GM18858 (cell line): ENCODE data around the gene LRRFIP1.

Experiments used
- ATAC-seq: cut with Tn5 transposase; IDR thresholded peaks from one replicate; pipeline ENCODE4 v1.9.1; 2021; ENCODE audit not compliant: unreplicated experiment

Gene LRRFIP1

DNA sequence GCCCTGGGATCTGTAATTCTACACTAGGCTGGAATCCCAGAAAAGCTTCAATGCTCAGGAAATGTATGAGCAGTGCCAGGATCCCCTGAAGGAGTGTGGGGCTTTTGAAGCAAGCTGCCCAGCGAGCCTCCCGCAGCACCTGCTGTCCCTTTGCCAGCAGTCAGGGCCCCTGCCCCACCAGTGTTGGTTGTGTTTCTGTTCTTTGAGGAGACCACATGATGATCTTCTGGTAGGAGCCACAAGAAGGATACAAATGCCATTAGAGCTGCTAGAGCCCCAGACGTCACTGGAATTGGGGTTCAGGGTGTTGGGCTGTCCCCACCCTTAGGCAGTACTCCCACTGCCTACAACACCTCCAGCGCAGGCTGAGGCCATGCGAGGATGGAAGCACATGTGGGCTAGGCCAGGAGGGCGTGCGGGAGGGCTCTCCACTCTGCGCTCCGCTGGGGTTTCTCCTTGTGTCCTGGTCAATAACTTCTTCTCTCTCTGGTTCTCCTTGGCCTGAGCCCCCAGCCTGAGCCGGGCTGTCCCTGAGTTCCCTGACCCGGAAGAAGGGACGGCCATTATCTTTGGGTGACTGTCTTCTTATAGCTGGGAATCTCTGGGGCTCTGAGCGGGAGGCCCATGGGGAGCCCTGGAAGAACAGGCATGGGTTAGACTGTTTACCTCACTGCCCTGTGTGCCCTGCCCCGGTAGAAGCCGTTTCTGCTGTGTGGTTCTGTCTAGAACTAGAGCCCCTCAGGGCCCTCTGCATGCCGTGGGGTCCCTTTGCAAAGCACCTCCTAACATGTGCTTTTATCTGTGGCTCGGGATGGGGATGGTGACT, 73.9 kb downstream of the LRRFIP1 start:
- no peak for ATAC-seq

DNA sequence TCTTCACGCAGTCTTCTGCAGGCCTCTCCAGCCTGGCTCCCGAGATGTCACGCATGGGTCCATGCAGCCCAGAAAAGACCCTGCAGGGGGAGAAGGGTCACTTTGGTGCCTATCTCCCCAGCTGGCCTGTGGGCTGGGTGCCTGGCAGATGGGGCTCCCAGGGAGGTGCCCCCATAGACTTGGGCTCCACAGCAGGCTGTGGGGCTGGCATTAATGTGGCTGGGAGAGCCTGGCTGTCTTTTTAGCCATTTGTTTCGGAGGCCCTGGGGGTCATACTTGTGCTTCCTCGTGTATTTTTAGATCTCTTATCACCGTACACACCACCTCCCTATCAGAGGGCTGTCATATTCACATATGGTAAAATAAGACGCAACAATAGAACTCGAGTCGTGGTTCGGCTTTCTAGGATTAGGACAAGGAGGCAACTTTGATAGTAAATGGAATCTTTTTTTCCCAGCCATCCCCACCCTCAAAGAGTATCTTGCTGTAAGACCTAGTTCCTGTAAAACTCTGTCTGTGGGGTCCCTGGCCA, 74.5 kb downstream of the LRRFIP1 start:
- ATAC-seq, result no peak

DNA sequence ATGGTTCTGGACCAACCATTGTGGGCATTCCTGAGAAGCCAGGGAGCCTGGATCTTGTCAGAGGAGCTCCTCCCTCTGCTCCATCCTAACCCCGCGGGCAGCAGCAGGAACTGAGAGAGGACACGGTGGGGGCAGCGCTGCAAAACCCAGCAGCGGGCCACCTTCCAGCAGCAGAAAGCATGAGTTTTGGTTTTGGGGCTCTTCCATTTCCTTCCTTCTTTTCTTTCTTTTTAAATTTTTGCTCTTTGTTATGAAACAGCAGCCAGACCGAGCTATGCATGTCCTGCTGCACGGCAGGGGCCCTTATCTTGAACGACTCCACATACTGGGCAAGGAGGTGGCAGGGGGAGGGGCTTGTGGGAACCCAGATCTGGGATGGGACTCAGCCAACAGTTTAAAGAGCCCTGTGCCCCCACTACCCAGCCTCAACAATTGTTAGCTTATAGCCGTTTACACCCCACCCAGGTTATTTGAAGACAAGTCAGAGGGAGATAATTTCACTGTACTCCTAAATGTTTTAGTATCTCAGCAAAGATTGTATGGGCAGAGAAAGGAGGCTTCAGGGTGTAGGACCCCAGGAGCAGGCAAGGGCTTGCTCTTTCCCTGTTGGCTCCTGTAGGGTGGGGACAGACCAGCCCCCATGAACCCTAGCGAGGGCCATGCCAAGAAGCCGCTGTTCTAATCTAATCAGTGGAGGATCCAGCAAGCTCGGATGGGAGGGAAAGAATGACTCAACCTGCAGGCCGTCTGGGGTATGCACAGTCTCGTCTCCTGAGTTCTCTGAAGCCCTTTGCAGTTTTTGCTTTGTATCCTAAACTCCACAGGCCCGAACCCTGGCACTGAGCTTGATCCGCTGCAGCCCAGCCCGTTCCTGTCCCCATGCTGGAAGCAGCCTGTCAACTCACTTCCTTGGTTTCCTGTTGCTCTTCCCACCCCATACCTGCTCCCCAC, 75.3 kb downstream of the LRRFIP1 start:
- no peak for ATAC-seq

DNA sequence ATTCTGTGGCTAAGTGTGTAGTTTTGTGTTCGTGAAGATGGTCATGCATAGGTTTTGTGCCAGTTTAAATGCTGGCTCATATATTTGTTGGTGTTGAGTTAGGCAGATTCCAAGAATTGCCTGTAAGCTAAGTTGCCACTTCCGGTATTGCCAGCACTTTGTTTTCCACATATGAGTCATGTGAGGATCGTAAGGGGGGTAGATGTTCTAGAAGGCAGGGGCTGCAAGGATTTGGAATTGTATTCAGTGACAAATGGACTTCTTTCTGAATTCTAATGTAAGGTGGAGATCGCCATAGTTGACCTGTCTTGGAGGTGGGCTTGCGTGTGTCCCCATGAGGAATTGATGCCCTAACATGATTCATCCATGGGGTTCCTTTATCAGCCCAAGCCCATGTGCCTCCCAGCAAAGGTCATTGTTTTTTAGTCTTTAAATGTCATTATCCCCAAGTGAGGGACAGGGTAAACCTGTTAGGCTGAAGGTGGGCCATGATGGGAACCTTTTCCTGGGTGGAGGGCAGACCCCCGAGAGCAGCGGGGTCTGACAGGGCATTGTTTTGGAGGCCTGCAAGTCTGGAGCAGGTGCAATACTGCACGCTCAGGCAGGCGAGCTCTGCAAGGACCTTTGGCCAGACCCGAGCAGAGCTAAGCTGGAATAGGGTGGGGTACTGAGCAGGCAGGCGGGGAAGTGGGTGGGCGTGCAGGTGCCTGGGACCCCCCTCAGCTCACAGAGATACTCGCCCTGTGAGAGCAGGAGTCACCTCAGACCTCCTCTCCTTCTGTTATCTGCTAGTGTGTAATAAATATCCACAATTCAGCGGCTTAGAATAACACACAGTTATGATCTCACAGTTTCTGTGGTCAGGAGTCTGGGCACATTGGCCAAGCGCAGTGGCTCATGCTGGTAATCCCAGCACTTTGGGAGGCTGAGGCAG, 77.4 kb downstream of the LRRFIP1 start:
- ATAC-seq, result no peak

DNA sequence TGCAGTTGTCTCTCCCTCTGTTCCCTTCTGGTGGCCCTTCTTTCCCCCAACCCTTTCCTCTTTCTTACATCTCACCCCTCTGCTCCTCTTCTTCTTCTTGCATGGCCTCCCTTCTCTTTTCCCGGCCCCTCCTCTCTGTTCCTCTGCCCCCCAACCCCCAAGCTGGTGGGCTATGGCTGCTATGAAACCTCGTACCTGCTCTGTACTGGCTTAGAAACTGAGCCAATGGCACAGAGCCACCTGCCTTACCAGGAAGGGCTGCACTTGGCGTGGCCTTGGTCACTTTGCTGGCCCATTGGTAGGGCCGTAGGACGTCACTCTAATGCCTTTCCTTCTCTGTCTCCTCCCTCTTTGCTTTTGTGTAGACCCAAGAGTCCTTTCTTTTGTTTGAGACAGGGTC, 78.9 kb downstream of the LRRFIP1 start:
- no peak for ATAC-seq

DNA sequence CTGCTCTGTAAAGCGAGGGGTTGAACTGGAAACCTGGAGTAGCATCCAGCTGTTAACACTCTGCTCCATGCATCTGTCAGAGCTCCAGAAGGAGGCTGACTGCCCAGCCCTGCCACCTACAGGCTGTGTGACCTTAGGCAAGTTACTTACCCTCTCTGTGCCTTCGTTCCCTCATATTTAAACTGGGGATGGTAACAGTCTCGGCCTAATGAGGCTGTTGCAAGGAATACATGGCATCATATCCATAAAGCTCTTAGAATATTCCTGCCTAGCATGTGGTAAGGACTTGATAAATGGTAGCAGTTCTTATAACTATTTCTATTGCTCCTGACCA, 80.6 kb downstream of the LRRFIP1 start:
- no peak for ATAC-seq

DNA sequence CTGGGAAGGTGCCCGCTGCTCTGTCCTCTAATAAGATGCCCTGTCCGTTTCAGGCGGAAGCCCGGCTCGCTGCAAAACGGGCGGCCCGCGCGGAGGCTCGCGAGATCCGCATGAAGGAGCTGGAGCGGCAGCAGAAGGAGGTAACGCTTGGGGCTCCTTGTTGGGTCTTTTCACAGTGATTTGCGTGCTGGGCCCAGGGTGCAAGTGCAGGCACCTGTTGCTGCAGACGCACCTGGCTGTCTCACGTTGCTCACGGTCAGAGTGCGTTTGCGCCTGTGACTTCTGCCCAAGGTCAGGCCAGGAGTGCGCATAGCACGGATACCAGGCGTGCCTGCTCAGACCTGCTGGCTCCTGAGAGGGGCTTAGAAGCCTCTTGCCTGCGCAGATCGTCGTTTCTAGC, 81.1 kb downstream of the LRRFIP1 start:
- no peak for ATAC-seq

DNA sequence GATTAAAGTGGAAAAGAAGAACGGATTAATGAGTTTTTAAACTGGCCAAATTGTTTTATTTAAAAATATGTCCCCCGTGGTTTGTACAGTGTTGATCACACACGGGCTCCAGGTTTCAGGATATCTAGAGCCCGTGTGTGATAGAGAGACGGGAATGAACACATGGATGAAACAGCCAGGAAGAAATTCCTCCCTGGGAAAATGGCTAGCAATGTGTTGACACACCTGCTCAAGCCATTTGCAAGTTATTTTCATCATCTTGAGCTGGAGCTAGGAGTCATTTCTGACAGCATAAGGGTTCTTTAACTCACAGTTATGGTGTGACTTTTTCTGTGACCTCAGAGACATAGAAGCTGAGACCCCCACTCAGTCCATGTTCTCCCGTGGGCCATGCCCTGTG, 81.6 kb downstream of the LRRFIP1 start:
- ATAC-seq, result no peak

DNA sequence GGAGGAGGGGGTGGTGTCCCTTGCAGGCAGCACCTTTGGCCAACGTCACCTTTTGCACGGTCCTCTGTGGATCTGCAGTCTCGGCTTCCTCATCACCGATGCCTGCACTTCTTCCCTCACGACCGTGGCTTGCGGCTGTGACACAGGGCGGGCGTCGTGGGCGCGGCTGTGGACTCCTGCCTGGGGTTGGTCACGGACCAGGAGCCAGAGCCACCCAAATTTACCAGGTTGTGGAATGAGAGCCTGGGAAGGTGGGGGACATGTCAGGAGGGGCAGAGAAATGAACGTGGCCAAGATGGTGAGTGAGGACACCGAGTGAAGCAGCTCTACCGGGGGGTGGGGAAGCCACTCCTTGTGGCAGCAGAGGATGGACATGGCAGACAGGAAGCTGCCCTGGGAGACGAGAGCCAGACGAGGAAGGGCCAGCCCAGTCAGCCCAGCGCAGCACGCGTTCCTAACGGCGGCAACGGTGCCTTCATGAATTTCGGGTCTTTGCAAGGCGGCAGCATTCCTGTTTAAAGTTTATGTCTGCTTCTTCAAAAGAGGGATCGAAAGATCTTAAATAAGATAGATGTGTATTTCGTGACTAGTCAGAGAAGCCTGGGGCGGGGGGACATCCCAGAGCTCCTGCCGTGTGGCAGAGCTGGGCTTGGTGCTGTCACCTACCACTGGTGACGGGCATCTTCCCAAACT, 84.2 kb downstream of the LRRFIP1 start:
- ATAC-seq, result no peak

DNA sequence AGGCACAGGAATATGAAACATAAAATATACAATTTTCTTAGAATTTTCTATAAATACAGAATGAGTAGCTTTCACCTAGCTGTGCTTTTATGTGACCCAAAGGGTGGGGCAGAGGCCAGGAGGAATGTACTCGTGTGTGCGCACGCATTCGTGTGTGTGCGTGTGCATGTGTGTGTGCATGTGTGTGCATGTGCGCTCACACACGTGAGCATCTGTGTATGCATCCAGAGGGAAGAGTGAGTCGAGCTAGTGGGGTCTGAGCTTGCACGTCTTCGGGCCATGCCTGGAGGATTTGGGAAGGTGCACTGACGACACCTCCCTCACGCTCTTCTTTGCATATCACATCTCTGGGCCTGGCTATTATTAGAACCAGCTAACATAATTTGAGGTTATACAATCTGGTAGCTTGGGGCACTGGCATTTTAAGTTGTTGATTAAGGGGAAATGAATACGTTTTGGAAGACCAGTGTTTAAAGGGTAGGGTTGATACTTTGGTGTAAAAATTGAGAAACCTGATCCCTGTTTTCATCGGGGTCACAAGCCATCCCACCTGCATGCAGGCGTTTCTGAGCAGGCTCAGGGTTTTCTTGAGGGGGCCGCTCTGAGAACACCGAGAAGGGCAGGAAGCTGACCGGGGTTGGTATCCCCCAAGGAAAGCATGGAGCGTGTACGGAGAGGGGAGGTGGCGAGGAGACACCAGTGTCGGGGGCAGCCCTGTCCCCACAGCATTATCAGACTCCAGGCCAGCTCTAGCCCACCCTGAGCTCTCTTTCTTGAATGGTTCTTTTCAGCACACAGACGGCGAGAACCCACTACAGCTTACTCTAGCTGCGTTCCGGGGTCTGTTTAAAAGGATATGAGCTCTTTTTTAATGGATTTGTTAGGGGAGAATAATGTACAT, 85.3 kb downstream of the LRRFIP1 start:
- no peak for ATAC-seq

DNA sequence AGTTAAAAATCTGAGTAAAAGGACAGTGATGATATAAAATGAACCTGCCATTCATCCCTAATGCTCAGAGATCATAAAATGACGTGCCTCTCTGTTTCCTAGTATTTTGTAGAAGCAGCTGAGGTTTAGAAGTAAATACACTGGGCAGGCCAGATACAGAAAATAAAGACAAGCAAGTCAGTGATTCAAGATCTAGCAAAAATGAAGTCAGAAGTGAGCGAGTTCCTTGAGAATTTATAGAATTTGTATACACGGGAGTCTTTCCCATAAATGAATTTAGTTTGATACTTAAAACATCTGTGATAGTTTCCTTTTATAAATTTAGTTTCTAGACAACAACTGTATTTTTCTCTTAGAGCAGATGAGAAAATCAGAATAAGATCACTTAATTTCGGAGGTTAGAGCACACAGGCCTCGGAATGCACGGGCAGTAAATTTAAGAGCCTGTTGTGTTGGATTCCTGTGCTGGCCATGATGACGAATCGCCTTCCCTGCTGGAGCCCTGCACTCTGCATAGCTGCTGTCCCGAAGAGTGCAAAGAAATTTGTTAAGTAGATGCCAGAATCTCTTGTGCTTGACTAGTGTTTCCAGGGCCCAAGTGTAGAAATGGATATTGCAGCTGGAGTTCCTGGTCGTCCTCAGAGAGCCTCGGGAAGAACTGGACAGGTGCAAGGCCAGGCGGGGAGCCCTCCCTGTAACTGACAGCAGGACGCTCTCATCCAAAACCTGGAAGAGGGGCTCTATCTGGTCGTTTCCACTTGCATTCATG, 87.5 kb downstream of the LRRFIP1 start:
- ATAC-seq, result no peak

DNA sequence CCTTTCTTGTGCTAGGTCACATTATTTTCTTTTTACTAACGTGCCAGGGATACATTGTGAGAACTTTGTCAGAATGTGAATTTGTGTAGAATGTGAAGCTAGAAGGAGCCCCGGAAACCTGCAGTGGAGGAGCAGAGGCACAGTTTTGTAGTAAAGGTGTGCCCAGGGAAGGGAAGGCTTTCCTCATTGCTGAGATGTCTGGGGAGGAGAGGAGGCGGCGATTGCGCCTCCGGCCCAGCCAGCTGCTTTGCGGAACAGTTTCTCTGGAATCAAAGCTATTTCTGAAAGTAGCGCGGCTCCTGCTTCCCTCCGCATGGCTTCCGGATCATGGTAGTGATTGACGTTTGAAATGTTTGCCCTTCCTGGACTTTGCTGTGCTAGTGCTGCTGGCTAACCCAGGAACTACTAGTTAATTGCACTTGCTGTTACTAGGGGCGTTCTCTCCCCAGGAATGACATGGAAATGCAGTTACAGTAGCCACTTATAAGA, 88.1 kb downstream of the LRRFIP1 start:
- ATAC-seq, result no peak

DNA sequence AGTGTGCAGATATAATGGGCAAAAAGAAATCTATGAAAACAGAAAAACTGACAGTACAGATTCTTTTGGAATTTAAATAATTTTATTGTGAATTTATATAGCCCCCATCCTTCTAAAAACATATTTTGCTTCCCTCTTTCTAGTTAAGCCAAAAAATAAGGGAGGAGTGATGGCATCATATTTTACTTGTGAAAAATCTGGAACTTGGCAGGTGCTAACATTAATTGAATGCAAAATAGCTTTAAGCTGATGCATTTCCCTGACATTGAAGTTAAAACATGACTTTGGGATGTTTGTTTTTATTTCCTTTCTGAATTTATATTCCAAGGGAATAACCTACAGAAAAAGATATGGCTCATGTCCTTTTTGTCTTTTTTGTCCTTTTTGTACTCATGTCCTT, 88.6 kb downstream of the LRRFIP1 start:
- no peak for ATAC-seq

DNA sequence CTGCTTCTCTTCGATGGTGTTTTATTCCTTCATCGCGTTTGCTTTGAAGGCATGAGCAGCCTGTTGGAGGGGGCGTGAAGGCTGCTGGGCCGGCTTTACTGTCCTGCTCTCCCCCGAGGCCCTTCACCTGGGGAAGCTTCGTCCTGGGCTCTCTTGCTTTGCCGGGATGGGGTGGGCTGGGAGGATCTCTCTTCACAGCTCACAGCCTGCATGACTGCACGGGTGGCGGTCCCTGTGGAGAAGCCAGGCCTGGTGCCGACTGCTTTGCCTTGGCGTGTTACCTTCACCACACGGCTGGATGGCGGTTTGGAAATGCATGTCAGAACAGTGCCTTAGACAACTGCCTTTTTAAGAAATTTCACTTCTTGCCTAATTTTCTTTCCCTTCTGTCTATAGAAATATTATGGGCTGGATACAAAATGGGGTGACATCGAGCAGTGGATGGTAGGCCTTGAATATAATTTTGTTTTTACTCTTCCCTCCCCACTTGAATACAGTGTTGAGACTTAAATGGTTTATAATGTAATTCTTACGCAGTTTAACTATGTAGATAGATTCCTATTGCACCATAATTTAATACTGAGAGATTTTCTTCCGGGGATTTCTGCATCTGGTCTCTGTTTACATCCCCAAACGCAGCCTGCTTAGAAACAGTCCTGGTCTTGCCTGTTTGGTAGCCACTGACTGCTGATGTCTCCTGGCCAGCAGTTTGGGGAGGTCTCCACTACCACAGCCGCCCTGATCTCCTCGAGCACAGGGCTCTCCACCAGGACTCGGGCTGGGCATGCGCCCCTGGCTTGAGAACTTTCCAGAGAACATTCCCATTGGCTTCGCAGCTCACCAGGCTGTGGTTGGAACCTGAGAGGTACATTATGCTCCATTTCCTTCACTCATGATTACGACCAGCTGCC, 90.2 kb downstream of the LRRFIP1 start:
- ATAC-seq, result no peak

DNA sequence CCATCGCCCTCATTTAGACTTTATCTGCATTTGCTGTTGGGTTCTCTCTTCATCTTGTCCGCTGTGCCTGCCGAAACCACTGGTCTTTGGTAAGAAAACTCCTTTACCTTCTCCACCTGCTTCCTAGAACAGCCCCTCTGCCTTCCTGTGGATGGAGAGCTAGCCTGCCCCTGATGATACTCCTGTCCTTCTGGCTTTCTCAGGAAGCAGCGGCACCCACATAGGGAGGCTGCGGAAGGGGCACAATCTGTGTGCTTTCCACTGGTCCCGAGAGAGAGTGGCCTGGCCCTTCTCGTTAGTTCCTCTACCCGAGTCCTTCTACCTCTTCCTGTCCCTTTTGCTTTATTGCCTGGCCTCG, 90.9 kb downstream of the LRRFIP1 start:
- no peak for ATAC-seq

DNA sequence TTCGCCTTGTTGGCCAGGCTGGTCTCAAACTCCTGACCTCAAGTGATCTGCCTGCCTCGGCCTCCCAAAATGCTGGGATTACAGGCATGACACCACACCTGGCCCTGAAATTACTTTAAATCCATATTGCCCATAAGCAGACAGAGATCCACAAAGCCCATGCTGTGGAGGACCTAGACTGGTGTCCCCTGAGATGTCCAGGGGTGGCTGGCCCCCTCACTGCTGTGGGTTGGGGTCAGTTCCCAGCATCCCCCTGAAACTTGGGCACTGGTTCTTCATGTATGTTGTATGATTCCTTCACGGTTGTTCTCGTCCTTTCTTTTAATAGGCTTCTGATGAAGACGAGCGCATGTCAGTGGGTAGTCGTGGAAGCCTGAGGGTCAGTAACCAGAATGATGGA, 93.1 kb downstream of the LRRFIP1 start:
- no peak for ATAC-seq

DNA sequence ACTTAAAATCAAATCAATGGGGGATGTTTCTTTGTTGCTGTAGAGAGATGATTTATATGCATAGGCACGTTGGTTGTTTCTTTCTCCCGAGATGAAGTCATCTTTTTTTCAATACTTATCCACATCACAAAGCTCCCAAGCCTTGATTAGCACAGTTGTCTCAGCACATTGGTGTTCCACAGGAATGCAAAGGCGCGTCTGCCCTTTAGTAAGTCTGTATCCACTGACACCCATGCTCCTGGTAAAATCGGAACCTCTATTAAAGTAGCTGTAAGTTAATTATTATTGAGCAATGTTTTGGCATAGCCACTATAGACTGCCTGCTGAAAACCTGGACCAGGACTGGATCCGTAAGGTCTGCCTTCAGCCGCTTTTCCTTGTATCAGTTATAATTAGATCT, 93.6 kb downstream of the LRRFIP1 start:
- no peak for ATAC-seq
